PFSK-1 (cell line): ENCODE results near the gene GRK3. TPM values are rescaled to one million over a fixed set of nuclear protein-coding genes. Genes with fewer than 3 reads are reported as not detected.

ENCODE experiments used
- FOXP2 ChIP-seq: optimal IDR thresholded peaks from 2 replicates; pipeline ENCODE3; 2011; ENCODE audit warnings: borderline replicate concordance, control low read depth, inconsistent platforms; ENCODE audit not compliant: insufficient read depth; ENCODE audit errors: extremely low read length, extremely low read depth
- POLR2AphosphoS5 ChIP-seq: IDR thresholded peaks from 2 replicates; pipeline ENCODE4 v1.6.1; 2012; ENCODE audit warnings: low read depth, mild to moderate bottlenecking, control low read depth, low read length, moderate library complexity
- REST ChIP-seq, 2 experiments: IDR thresholded peaks; 2 replicates each; pipeline versions ENCODE4 v1.6.1 to v1.8.0; 2011 to 2012; ENCODE audit warnings: low read depth in 2 of 2, low read length in 2 of 2, control low read depth in 1 of 2, inconsistent platforms in 1 of 2, mild to moderate bottlenecking in 1 of 2, moderate library complexity in 1 of 2; ENCODE audit not compliant: insufficient read depth in 1 of 2
- SIN3A ChIP-seq: IDR thresholded peaks from 2 replicates; pipeline ENCODE4 v1.6.1; 2012; ENCODE audit warnings: mild to moderate bottlenecking, low read length, moderate library complexity, borderline replicate concordance; ENCODE audit not compliant: insufficient read depth
- TAF1 ChIP-seq: IDR thresholded peaks from 2 replicates; pipeline ENCODE4 v1.6.1; 2012; ENCODE audit warnings: low read length, control low read depth, borderline replicate concordance; ENCODE audit not compliant: insufficient read depth
- polyA plus RNA-seq: library from polyadenylated mRNA; unstranded; fragments of >200 nt; gene quantifications from one replicate; pipeline ENCODE4 v1.2.1, GENCODE V29; 2012; ENCODE audit warnings: low read depth, missing spikeins; ENCODE audit not compliant: insufficient read length

The GRK3 gene
- 0.20 TPM for polyA plus RNA-seq

- no peak for TF ChIP-seq POLR2AphosphoS5
- no peak for TF ChIP-seq REST (IDR thresholded peaks at IDR 0.05; ENCODE audit: insufficient read depth in 1 of 2, low read depth in 2 of 2, low read length in 2 of 2)
- no peak for TF ChIP-seq SIN3A
- no peak for TF ChIP-seq TAF1
- no peak for TF ChIP-seq FOXP2
These were observed at the start of gene GRK3 for GRCh38 chr22:25564320-25564978. Gene GRK3 (plus strand): TSS chr22:25564675. CDS start chr22:25565041, 366 bp downstream.

- TF ChIP-seq POLR2AphosphoS5 (no peak), REST (IDR thresholded peaks at IDR 0.05; ENCODE audit: insufficient read depth in 1 of 2, low read depth in 2 of 2, low read length in 2 of 2) (no peak), SIN3A (no peak), TAF1 (no peak), FOXP2 (no peak)
These were observed 46.3 kb upstream of the GRK3 start for GRCh38 chr22:25518000-25518663.

GRCh38 chr22:25525376-25525775 lies 39.1 kb upstream of the GRK3 start:
- TF ChIP-seq TAF1 (no peak), REST (IDR thresholded peaks at IDR 0.05; ENCODE audit: insufficient read depth in 1 of 2, low read depth in 2 of 2, low read length in 2 of 2) (no peak), SIN3A (no peak), FOXP2 (no peak), POLR2AphosphoS5 (no peak)

GRCh38 chr22:25534724-25535123 lies 29.8 kb upstream of the GRK3 start:
- TF ChIP-seq SIN3A (no peak), TAF1 (no peak), REST (IDR thresholded peaks at IDR 0.05; ENCODE audit: insufficient read depth in 1 of 2, low read depth in 2 of 2, low read length in 2 of 2) (no peak), FOXP2 (no peak), POLR2AphosphoS5 (no peak)
